RWPE2 (cell line): ENCODE measurements around the gene KCTD13.
"Not testable (repeated sequence)": the region's sequence is repeated elsewhere in the genome, so short reads cannot be mapped to it uniquely, and the experiment has no call there.

Source experiments
- ATAC-seq: fragments of 200-7000 bp; cut with Tn5 transposase; 3 replicates; pipeline ENCODE4 v1.9.1; 2021; ENCODE audit warnings: low read depth
- DNase-seq: peaks from one replicate; pipeline ENCODE4 v3.0.0-alpha.2; 2020; ENCODE audit warnings: low spot score
- H3K27ac ChIP-seq: fragments of 450-650 bp; 2 replicates; pipeline ENCODE4 v1.5.1; 2017; ENCODE audit warnings: mild to moderate bottlenecking; ENCODE audit not compliant: poor library complexity, severe bottlenecking
- H3K27me3 ChIP-seq: fragments of 250-450 bp; sonication (Bioruptor Pico); 2 replicates; pipeline ENCODE4 v1.5.1; 2021; ENCODE audit warnings: mild to moderate bottlenecking, moderate library complexity; ENCODE audit not compliant: insufficient read depth, poor library complexity, severe bottlenecking
- H3K36me3 ChIP-seq: fragments of 250-450 bp; sonication (Bioruptor Pico); 2 replicates; pipeline ENCODE4 v1.5.1; 2020; ENCODE audit warnings: low read depth, mild to moderate bottlenecking, moderate library complexity
- H3K4me1 ChIP-seq: fragments of 250-450 bp; sonication (Bioruptor Pico); 2 replicates; pipeline ENCODE4 v1.5.1; 2021; ENCODE audit warnings: mild to moderate bottlenecking, moderate library complexity; ENCODE audit not compliant: insufficient read depth, poor library complexity, severe bottlenecking
- H3K4me3 ChIP-seq: fragments of 250-450 bp; sonication (Bioruptor Pico); 2 replicates; pipeline ENCODE4 v1.5.1; 2021; ENCODE audit warnings: mild to moderate bottlenecking, moderate library complexity; ENCODE audit not compliant: severe bottlenecking
- H3K9me3 ChIP-seq: fragments of 250-450 bp; sonication (Bioruptor Pico); 2 replicates; pipeline ENCODE4 v1.5.1; 2021; ENCODE audit warnings: mild to moderate bottlenecking, moderate library complexity; ENCODE audit not compliant: severe bottlenecking
- TF ChIP-seq, protein P1 (sequence below): fragments of 450-650 bp; IDR thresholded peaks from one replicate; pipeline ENCODE4 v1.5.1; 2017; ENCODE audit warnings: mild to moderate bottlenecking, moderate library complexity; ENCODE audit not compliant: poor library complexity, severe bottlenecking

Gene KCTD13

DNA sequence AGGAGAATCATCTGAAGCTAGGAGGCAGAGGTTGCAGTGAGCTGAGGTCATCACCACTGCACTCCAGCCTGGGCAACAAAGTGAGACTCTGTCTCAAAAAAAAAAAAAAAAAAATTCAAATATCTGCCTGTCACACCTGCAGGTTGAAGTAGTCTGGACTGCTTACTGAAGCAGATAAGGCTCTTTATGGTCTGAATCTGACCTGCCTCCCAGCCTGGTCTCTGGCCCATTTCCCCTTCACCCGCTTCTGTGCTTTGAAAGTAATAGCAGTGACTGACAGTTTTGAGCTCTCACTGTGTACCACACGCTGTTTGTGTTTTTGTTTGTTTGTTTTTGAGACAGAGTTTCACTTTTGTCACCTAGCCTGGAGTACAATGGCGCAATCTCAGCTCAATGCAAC lies 32.5 kb downstream of the KCTD13 start:
- no peaks in the 10 kb centered on the region for H3K9me3 ChIP-seq
- no peaks in the 10 kb centered on the region for H3K36me3 ChIP-seq
- H3K27me3 ChIP-seq = no peaks in the 10 kb centered on the region
- TF ChIP-seq, protein P1, sequence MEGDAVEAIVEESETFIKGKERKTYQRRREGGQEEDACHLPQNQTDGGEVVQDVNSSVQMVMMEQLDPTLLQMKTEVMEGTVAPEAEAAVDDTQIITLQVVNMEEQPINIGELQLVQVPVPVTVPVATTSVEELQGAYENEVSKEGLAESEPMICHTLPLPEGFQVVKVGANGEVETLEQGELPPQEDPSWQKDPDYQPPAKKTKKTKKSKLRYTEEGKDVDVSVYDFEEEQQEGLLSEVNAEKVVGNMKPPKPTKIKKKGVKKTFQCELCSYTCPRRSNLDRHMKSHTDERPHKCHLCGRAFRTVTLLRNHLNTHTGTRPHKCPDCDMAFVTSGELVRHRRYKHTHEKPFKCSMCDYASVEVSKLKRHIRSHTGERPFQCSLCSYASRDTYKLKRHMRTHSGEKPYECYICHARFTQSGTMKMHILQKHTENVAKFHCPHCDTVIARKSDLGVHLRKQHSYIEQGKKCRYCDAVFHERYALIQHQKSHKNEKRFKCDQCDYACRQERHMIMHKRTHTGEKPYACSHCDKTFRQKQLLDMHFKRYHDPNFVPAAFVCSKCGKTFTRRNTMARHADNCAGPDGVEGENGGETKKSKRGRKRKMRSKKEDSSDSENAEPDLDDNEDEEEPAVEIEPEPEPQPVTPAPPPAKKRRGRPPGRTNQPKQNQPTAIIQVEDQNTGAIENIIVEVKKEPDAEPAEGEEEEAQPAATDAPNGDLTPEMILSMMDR = no peak
- no peak overlapping the region for H3K27ac ChIP-seq
- no peaks in the 10 kb centered on the region for H3K4me1 ChIP-seq
- no peak overlapping the region for H3K4me3 ChIP-seq
- DNase-seq = no peak
- ATAC-seq = no peak

DNA sequence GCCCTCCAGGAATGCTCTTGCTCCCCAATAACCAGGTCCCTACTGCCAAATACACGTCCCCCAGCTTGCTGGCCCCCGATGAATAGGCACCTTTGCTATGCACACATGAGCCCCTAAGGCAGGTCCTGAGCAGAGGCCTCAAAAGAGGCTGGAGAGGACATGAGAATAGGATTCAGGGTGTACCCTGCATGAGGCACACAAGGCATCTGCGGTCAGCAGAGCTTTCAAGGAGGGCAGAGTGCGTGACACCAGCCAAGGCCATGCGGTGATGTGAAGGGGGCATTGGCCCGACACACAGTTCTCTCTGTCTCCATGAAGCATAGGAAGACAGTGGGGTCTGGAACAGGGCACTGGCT lies 33.6 kb downstream of the KCTD13 start:
- TF ChIP-seq, protein P1 = no peak
- Histone ChIP-seq H3K4me3 (no peak overlapping the region), H3K4me1 (no peaks in the 10 kb centered on the region), H3K27me3 (no peaks in the 10 kb centered on the region), H3K27ac (no peak overlapping the region), H3K36me3 (no peaks in the 10 kb centered on the region), H3K9me3 (no peaks in the 10 kb centered on the region)
- ATAC-seq (no peak), DNase-seq (no peak)

DNA sequence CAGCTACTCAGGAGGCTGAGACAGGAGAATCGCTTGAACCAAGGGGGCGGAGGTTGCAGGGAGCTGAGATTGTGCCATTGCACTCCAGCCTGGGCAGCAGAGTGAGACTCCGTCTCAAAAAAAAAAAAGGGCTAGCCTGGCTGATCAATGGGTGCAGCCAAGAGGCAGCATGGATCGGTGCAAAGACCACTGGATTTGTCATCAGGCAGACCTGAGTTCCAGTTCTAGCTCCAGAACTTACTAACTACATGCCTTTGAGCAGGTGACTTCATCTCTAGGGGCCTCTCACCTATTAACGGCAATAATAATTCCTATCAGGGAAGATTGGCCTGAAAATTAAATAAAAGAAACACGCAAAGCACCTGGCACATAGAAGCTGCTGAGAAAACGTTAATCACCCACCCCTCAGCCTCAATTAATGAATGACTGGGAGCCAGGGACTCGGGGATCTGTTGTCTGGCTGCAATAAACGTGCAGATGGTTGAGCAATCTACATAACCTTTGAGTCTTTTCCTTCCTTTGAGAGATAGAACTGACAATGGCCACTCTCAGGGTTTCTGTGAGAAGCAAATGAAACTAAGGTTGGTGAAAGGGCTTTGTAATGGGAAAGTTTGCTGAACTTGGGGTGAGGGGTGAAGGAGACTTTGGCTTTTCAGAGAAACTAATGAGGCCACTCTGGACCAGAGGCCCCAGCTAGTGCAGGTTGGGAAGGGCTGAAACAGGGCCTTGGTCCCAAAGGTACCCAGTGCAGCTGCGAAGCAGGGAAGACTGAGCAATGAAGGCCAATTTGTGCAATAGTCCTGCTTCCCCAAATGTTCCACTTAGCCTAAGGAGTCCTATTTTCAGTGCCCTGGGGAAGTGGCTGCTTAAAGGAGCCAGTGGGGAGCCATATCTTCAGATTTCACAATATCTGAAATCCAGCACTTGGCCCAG lies 34.2 kb downstream of the KCTD13 start:
- H3K36me3 ChIP-seq = no peaks in the 10 kb centered on the region
- DNase-seq (no peak), ATAC-seq (no peak)
- TF ChIP-seq, protein P1 = no peak
- no peaks in the 10 kb centered on the region for H3K9me3 ChIP-seq
- no peak overlapping the region for H3K27ac ChIP-seq
- no peak overlapping the region for H3K4me3 ChIP-seq
- H3K4me1 ChIP-seq = no peaks in the 10 kb centered on the region
- H3K27me3 ChIP-seq = no peaks in the 10 kb centered on the region

DNA sequence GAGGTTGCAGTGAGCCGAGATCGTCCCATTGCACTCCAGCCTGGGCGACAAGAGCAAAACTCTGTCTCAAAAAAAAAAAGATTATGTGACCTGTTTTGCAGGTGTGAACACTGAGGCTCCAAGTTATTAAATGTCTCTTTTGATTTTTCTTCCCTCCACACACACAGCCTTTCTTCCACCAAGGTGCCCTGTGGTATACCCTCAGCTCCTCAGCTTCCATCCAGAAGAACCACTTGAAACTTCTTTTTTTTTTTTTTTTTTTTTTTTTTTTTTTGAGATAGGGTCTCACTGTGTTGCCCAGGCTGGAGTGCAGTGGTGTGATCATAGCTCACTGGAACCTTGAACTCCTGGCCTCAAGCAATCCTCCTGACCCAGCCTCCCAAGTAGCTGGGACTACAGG lies 36.7 kb downstream of the KCTD13 start:
- ATAC-seq, H3K9me3 ChIP-seq, H3K4me3 ChIP-seq, H3K27ac ChIP-seq, H3K36me3 ChIP-seq, DNase-seq, H3K4me1 ChIP-seq, H3K27me3 ChIP-seq: not testable (repeated sequence)

DNA sequence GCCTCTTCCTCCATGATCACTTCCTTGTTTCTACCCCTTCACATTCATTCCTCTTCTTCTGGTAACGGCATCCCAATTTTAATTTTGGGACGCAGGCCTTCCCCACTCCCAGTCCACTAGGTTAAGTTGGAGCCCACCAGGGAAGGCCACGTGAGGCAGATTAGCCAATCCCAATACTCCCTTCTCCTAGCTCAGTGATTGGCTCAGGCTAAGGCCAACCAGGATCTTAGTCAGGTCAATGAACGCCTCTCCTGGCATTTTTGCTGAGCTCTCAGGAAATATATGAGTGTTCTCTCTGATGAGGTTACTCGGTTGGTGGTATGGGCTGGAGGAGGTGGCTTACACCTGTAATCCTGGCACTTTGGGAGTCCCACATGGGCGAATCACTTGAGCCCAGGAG lies 42.0 kb downstream of the KCTD13 start:
- Histone ChIP-seq H3K27ac (no peak overlapping the region), H3K4me3 (no peak overlapping the region), H3K27me3 (no peaks in the 10 kb centered on the region), H3K36me3 (no peaks in the 10 kb centered on the region), H3K9me3 (no peaks in the 10 kb centered on the region), H3K4me1 (no peaks in the 10 kb centered on the region)
- DNase-seq = no peak
- no peak for ATAC-seq
- TF ChIP-seq, protein P1 = no peak
